Mucosa of stomach (tissue), 1 donor: ENCODE data around the gene CASP10.

Source experiments
- H3K27me3 ChIP-seq: one replicate; pipeline ENCODE4 v1.7.0; 2013; ENCODE audit warnings: mild to moderate bottlenecking, low read length; ENCODE audit not compliant: control insufficient read depth, insufficient read depth
- H3K36me3 ChIP-seq: one replicate; pipeline ENCODE4 v1.7.0; 2013; ENCODE audit warnings: low read length; ENCODE audit not compliant: control insufficient read depth, insufficient read depth
- H3K4me1 ChIP-seq: one replicate; pipeline ENCODE4 v1.7.0; 2013; ENCODE audit warnings: mild to moderate bottlenecking, low read length; ENCODE audit not compliant: control insufficient read depth, insufficient read depth
- H3K4me3 ChIP-seq: one replicate; pipeline ENCODE4 v1.7.0; 2013; ENCODE audit warnings: low read length
- H3K9ac ChIP-seq: one replicate; pipeline ENCODE4 v1.7.0; 2013; ENCODE audit warnings: mild to moderate bottlenecking, low read length, moderate library complexity
- H3K9me3 ChIP-seq: one replicate; pipeline ENCODE4 v1.7.0; 2013; ENCODE audit warnings: mild to moderate bottlenecking, low read length, moderate library complexity; ENCODE audit not compliant: control insufficient read depth
- donor health status: Pancreatic carcinoma.

The CASP10 gene

DNA sequence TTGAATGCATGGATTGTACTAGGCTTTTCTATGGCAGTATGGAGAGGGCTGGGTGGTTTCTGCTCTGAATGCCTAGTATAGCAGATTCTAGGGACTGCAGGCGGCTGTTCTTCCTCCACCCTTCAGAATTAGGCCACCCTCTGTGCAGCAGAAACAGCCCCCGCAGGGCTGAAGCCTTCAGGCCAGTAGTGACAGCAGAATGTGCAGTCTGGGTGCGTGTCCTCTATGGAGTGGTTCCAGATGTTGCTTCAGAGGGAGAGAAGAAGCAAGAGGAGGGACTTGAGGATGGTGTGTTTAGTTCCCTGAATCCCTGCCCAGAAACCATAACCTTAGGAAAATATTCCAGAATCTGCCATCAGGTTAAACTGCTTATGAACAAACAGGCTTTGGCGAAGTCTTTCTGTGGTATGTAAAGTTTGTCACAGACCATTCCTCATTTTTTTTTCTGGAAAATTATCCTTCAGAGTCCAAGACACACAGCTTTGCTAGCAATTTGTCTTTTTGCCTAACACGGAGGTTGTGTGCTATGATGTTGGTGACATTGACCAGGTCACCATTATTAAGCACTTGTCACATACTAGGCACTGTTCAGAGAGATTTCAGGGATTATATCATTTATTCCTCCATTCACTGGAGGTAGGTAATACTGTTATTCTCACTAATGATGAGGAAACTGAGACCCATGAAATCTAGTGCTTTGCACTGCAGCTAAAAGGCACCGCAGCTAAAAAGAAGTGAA, 21.1 kb downstream of the CASP10 start:
- no peak overlapping the region for H3K4me3 ChIP-seq
- H3K36me3 ChIP-seq, result peaks cover 4% of the 10 kb centered on the region
- H3K9ac ChIP-seq, result no peak overlapping the region
- H3K27me3 ChIP-seq, result no peaks in the 10 kb centered on the region
- no peaks in the 10 kb centered on the region for H3K9me3 ChIP-seq
- no peaks in the 10 kb centered on the region for H3K4me1 ChIP-seq

DNA sequence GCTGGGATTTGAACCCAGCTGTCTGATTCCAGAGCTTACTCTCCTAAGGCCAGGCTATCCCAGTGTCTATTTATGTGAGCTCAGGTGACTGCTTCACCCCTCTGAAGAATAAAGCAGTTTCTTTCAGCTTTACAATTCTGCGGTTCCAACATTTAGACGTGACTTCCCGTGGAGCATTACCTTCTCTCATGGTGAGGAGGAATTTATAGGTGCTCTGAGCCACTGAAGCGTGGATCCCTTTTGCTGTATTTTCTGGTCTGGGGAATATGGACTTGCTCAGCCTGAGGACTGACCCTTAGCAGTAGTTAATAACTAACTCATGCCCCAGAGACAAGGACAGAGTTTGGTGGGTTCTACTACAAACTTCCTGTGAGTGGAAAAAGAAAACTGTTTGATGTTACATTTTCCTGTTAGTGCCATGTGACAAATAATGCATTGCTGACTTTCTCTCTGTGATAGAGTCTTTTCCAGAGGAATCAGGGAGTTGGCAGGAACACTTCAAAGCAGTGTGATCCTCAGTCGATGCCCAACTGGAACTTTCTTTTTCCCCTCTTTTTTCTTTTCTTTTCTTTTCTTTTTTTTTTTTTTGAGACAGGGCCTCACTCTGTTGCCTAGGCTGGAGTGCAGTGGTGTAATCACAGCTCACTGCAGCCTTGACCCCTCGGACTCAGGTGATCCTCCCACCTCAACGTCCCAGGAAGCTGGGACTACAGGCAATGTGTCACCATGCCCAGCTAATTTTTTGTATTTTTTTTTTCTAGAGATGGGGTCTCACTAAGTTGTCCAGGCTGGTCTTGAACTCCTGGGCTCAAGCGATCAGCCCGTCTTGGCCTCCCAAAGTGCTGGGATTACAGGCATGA, 21.9 kb downstream of the CASP10 start:
- Histone ChIP-seq H3K9me3 (no peaks in the 10 kb centered on the region), H3K4me1 (no peaks in the 10 kb centered on the region), H3K27me3 (no peaks in the 10 kb centered on the region), H3K36me3 (peaks cover 5% of the 10 kb centered on the region), H3K4me3 (no peak overlapping the region), H3K9ac (no peak overlapping the region)

DNA sequence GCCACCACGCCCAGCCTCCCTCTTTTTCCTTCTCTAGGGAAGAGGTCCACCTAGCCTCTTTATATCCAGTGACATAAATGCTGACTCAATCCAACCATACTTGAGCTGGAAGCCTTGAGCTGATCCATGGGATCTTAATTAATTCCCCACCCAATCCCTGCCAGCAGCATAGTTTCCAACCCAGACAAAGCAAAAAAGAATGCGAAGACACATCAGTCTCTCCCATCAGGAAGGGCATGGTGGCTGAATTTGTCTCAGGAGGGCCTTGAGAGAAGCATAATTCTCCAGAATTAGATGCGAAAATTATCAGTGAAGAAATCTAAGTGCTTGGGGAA, 22.5 kb downstream of the CASP10 start:
- no peaks in the 10 kb centered on the region for H3K9me3 ChIP-seq
- peaks cover 11% of the 10 kb centered on the region for H3K36me3 ChIP-seq
- no peaks in the 10 kb centered on the region for H3K4me1 ChIP-seq
- no peaks in the 10 kb centered on the region for H3K27me3 ChIP-seq
- no peak overlapping the region for H3K4me3 ChIP-seq
- H3K9ac ChIP-seq, result no peak overlapping the region

DNA sequence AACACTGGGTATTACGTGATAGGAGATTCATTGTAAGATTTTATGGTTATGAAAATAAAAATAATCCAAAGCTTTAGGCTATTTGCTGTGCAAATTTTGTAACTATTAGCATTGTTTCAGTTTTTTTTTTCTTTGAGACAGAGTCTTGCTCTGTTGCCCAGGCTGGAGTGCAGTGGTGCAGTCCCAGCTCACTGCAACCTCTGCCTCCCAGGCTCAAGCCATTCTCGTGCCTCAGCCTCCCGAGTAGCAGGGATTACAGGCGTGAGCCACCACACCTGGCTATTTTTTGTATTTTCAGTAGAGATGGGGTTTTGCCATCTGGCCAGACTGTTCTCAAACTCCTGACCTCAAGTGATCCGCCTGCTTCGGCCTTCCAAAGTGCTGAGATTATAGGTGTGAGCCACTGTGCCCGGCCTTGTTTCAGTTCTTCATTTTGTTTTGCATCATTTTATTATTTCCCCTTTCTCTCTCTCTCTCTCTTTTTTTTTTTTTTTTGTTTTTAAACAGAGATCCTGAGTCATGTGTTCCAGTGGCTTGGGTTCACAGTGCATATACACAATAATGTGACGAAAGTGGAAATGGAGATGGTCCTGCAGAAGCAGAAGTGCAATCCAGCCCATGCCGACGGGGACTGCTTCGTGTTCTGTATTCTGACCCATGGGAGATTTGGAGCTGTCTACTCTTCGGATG, 25.8 kb downstream of the CASP10 start:
- peaks cover 12% of the 10 kb centered on the region for H3K36me3 ChIP-seq
- H3K4me3 ChIP-seq, result no peak overlapping the region
- H3K4me1 ChIP-seq, result no peaks in the 10 kb centered on the region
- no peak overlapping the region for H3K9ac ChIP-seq
- H3K9me3 ChIP-seq, result no peaks in the 10 kb centered on the region
- no peaks in the 10 kb centered on the region for H3K27me3 ChIP-seq

DNA sequence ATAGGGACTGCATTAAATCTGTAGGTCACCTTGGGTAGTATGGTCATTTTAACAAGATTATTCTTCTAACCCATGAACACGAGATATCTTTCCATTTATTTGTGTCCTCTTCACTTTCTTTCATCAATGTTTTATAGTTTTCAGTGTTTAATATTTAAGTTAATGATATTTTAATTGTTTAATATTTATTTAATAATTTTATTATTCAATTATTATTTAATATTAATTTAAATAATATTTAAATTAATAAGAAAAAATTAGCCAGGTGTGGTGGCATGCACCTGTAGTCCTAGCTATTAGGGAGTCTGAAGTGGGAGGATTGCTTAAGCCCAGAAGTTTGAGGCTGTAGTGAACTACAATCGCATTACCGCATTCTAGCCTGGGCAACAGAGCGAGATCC, 33.0 kb downstream of the CASP10 start:
- no peak overlapping the region for H3K9ac ChIP-seq
- no peaks in the 10 kb centered on the region for H3K27me3 ChIP-seq
- no peaks in the 10 kb centered on the region for H3K9me3 ChIP-seq
- H3K4me1 ChIP-seq, result peaks cover 17% of the 10 kb centered on the region
- no peak overlapping the region for H3K4me3 ChIP-seq
- peaks cover 6% of the 10 kb centered on the region for H3K36me3 ChIP-seq

DNA sequence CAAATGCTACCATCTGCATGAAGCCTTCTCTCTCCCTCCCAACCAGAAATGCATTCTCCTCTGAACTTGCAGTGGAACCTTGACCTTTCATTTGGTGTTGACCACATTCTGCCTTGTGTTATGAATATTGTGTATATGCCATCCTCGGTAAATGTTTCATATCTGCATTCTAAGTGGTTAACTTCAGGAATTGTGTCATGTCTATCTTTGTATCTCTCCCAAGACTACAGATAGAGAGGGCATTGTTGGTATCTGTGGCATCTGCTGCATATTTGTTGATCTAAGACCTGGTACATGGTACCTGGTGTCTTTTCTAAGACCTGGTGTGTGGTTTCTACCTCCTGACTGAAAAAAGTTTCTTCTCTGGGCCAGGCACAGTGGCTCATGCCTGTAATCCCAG, 34.0 kb downstream of the CASP10 start:
- Histone ChIP-seq H3K4me1 (peaks cover 20% of the 10 kb centered on the region), H3K27me3 (no peaks in the 10 kb centered on the region), H3K4me3 (no peak overlapping the region), H3K36me3 (peaks cover 6% of the 10 kb centered on the region), H3K9ac (no peak overlapping the region), H3K9me3 (no peaks in the 10 kb centered on the region)

DNA sequence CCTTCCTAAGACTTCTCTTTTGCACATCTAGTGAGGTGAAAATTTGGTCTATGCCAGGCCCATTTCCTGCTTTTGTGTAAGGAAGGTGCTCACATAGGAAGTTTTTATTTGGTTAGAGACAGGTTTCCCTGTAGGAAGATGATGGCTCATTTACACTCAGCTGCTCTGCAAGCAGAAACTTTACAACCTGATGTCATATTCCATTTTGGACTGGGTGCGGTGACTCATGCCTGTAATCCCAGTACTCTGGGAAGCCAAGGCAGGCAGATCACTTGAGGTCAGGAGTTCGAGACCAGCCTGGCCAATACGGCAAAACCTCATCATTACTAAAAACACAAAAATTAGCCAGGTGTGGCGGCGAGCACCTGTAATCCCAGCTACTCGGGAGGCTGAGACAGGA, 35.8 kb downstream of the CASP10 start:
- Histone ChIP-seq H3K4me1 (peaks cover 20% of the 10 kb centered on the region), H3K36me3 (peaks cover 6% of the 10 kb centered on the region), H3K9me3 (no peaks in the 10 kb centered on the region), H3K9ac (no peak overlapping the region), H3K4me3 (no peak overlapping the region), H3K27me3 (no peaks in the 10 kb centered on the region)

DNA sequence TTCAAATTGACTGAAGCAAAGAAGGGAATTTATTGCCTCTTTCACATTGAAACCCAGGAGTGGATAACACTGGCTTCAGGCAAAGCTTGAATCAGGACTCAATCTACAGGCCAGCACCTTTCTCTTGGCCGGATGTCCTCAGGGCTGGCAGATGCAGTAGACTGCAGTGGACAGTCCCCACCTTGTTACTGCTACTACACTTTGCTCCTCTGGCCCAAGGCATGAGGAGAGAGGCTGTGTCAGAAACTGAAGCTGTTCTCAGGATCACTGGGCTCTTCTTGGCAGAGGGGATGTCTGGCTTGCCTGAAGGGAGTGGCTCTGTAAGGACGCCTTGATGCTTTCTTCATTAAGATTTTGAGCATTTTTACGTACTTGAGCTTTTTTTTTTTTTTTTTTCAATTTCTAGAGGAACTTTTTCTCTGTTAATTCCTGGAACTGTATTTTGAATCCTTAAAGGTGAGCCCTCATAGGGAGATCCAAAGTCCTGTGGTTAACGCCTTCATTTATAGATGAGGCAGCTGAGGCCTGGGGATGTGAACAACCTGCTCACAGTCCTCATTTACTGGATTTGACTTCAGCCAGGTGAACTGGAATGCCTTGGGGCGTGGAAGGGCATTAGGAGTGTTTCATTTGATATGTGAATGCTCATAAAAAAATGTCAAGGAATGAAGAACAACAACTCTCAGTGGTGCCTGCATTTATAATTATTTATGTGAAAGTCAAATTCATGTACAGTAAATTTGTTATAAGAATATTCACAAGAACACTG, 36.6 kb downstream of the CASP10 start:
- H3K9ac ChIP-seq, result no peak overlapping the region
- peaks cover 6% of the 10 kb centered on the region for H3K36me3 ChIP-seq
- no peaks in the 10 kb centered on the region for H3K9me3 ChIP-seq
- peaks cover 20% of the 10 kb centered on the region for H3K4me1 ChIP-seq
- H3K27me3 ChIP-seq, result no peaks in the 10 kb centered on the region
- H3K4me3 ChIP-seq, result no peak overlapping the region

DNA sequence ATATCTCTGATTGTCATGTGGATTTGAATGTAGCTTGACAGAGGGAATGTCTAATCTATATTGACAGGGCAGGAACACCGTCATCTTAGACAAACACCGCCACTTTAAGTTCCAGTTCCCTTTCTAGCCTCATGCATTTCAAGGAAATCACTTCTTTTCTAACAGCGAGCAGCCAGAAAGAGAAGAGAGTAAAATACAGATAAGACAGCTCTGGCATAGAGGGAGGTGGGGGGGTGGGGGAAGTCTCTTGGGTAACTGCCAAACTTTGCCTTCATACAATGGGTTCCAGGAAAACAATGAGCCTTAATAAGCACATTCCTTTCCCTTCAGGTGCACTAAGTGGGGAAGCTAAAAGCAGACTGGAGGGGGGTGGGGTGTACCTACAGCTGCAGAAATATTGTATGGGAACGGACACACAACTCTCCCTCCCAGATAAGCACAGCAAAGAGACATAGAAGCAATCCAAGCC, 37.2 kb downstream of the CASP10 start:
- peaks cover 20% of the 10 kb centered on the region for H3K4me1 ChIP-seq
- H3K9ac ChIP-seq, result peak overlapping the region; percentile 23
- H3K4me3 ChIP-seq, result no peak overlapping the region
- H3K27me3 ChIP-seq, result no peaks in the 10 kb centered on the region
- no peaks in the 10 kb centered on the region for H3K9me3 ChIP-seq
- peaks cover 6% of the 10 kb centered on the region for H3K36me3 ChIP-seq

DNA sequence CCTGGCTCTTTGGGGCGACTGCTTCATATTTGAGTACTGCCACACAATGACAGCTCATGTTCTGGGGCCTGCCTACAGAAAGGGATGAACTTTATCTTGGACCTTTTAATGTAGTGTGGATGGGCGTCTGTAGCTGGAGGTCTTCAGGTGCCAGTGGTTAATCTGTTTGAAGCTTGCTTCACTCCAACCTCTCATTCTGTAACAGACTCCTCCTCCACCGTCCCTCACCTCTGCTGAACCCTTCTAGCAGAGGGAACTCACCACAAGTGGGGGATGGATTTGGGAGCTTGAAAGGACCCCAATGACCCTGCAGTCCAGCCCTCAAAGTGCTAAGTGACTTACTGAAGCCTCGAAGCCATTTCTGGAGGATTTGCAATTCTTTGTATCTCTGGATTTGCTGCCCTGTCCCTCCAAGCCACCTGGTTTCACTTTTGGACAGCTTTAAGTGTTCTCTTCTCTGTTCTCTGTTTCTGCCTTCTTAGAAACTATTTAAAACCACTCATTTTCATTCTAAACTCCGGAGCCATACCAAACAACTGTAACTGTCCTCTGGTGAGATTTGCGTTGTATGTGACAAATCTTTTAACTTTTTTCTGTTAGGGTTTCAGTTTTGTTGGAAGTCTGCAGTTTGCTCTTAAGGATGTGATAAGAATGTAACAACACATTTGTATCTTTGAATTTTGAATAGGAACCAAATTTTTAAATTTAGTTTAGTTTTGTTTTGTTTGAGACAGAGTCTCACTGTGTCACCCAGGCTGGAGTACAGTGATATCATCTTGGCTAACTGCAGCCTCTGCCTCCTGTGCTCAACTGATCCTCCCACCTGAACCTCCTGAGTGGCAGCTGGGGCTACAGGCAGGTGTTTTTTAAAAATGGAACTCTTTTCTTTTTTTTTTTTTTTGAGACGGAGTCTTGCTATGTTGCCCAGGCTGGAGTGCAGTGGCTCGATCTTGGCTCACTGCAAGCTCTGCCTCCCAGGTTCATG, 40.4 kb downstream of the CASP10 start:
- Histone ChIP-seq H3K4me1 (peaks cover 21% of the 10 kb centered on the region), H3K27me3 (no peaks in the 10 kb centered on the region), H3K9ac (no peak overlapping the region), H3K9me3 (no peaks in the 10 kb centered on the region), H3K4me3 (no peak overlapping the region), H3K36me3 (peaks cover 3% of the 10 kb centered on the region)
